BE2C (cell line): Measurements from ENCODE around the gene MARS1.

Experiments
- DNase-seq: peaks from one replicate; pipeline ENCODE4 v3.0.0-alpha.2; 2020
- H3K27me3 ChIP-seq: fragments of 250-450 bp; sonication (Bioruptor Pico); 2 replicates; pipeline ENCODE4 v1.5.1; 2020; ENCODE audit warnings: mild to moderate bottlenecking
- H3K36me3 ChIP-seq: fragments of 250-450 bp; sonication (Bioruptor Pico); 2 replicates; pipeline ENCODE4 v1.5.1; 2020; ENCODE audit warnings: mild to moderate bottlenecking
- H3K4me1 ChIP-seq: fragments of 250-450 bp; sonication (Bioruptor Pico); 2 replicates; pipeline ENCODE4 v1.5.1; 2020
- H3K4me3 ChIP-seq: 2 replicates; pipeline ENCODE4 v1.5.1; 2011; ENCODE audit warnings: low read depth, low read length
- H3K9me3 ChIP-seq: fragments of 250-450 bp; sonication (Bioruptor Pico); 2 replicates; pipeline ENCODE4 v1.5.1; 2020
- CTCF ChIP-seq: IDR thresholded peaks from 2 replicates; pipeline ENCODE4 v1.5.1; 2012; ENCODE audit warnings: mild to moderate bottlenecking, low read depth, low read length

MARS1 gene

GRCh38 chr12:57518920-57519795 is 31.3 kb downstream of the MARS1 start:
- peak overlapping the region; percentile 100 for H3K4me3 ChIP-seq
- TF ChIP-seq CTCF = no peak
- H3K27me3 ChIP-seq = no peaks in the 10 kb centered on the region
- no peaks in the 10 kb centered on the region for H3K9me3 ChIP-seq
- H3K4me1 ChIP-seq = peaks cover 17% of the 10 kb centered on the region
- peaks cover 49% of the 10 kb centered on the region for H3K36me3 ChIP-seq
- DNase-seq = peak; percentile 89

GRCh38 chr12:57519796-57520052 is 31.9 kb downstream of the MARS1 start:
- Histone ChIP-seq H3K27me3 (no peaks in the 10 kb centered on the region), H3K36me3 (peaks cover 46% of the 10 kb centered on the region), H3K4me3 (peak overlapping the region; percentile 100), H3K4me1 (peaks cover 17% of the 10 kb centered on the region), H3K9me3 (no peaks in the 10 kb centered on the region)
- TF ChIP-seq CTCF = no peak
- DNase-seq = no peak

GRCh38 chr12:57520053-57520818 is 32.4 kb downstream of the MARS1 start, which contains the start of gene DDIT3:
Gene DDIT3 (minus strand): TSS chr12:57520514. CDS start chr12:57517406, 3,108 bp downstream.
- H3K9me3 ChIP-seq = no peaks in the 10 kb centered on the region
- H3K27me3 ChIP-seq = no peaks in the 10 kb centered on the region
- no peak for TF ChIP-seq CTCF
- H3K36me3 ChIP-seq = peaks cover 45% of the 10 kb centered on the region
- peaks cover 17% of the 10 kb centered on the region for H3K4me1 ChIP-seq
- peak; percentile 100 for DNase-seq
- H3K4me3 ChIP-seq = peak within 1 kb of the TSS; percentile 100

GRCh38 chr12:57521525-57522010 is 33.7 kb downstream of the MARS1 start:
- peaks cover 17% of the 10 kb centered on the region for H3K4me1 ChIP-seq
- peak; percentile 73 for DNase-seq
- H3K4me3 ChIP-seq = peak overlapping the region; percentile 53
- TF ChIP-seq CTCF = peak; percentile 26
- H3K27me3 ChIP-seq = no peaks in the 10 kb centered on the region
- H3K9me3 ChIP-seq = no peaks in the 10 kb centered on the region
- peaks cover 37% of the 10 kb centered on the region for H3K36me3 ChIP-seq

- no peak for TF ChIP-seq CTCF
- Histone ChIP-seq H3K27me3 (no peaks in the 10 kb centered on the region), H3K4me1 (peaks cover 17% of the 10 kb centered on the region), H3K4me3 (peak within 1 kb of the TSS; percentile 92), H3K9me3 (no peaks in the 10 kb centered on the region), H3K36me3 (peaks cover 35% of the 10 kb centered on the region)
- DNase-seq = peak; percentile 93
These were observed 34.4 kb downstream of the MARS1 start, which contains the start of gene MBD6 for GRCh38 chr12:57522011-57522886. Gene MBD6 (plus strand): TSS chr12:57522824. CDS start chr12:57524304, 1,480 bp downstream.
